K562 (cell line): Measurements from ENCODE around the gene PHOX2A. TPM values are rescaled to one million over a fixed set of nuclear protein-coding genes. Genes with fewer than 3 reads are reported as not detected.

Experiments
- ATAC-seq: fragments of 200-7000 bp; cut with Tn5 transposase; 3 replicates; pipeline ENCODE4 v1.9.1; 2020; ENCODE audit warnings: moderate library complexity
- BruUV-seq: library from RNA; stranded (reverse); fragments of 400-500 nt; replicated peaks from 2 replicates; lab custom pipeline; 2021; lab: Mats Ljungman, UMichigan
- CTCF ChIA-PET: fragments of 300-600 bp; formaldehyde crosslinking; extraction: SDS; loops from one replicate; lab custom pipeline; 2021; ENCODE audit warnings: low intra/inter-chr PET ratio; lab: Yijun Ruan, JAX
- POLR2A ChIA-PET: fragments of 300-600, 350-650 bp; sonication (Branson Sonifier 250); formaldehyde crosslinking; extraction: SDS; loops from one replicate; lab custom pipeline; 2021; ENCODE audit warnings: antibody characterized with exemption, inconsistent platforms; lab: Yijun Ruan, JAX
- DNase-seq, 4 experiments: peaks; one replicate each; pipeline versions ENCODE4 v3.0.0 to v3.0.0-alpha.2; 2011 to 2018; ENCODE audit warnings: low spot score in 3 of 4, mixed read lengths in 3 of 4; ENCODE audit errors: extremely low read depth in 1 of 4
- FAIRE-seq: peaks from 2 replicates; lab custom pipeline; 2011; peaks lifted over from hg19 to GRCh38; lab: Jason Lieb, UNC
- H2AFZ ChIP-seq: 2 replicates; pipeline ENCODE4 v1.6.0; 2011; ENCODE audit warnings: low read depth, low read length, control low read depth, inconsistent platforms
- H3K27ac ChIP-seq: fragments of 200-600 bp; 3 replicates; pipeline ENCODE4 v1.8.0; 2011; ENCODE audit warnings: low read depth, mild to moderate bottlenecking, control low read depth, inconsistent platforms, low read length, moderate library complexity, mixed read lengths; ENCODE audit errors: extremely low read depth
- H3K27me3 ChIP-seq, 2 experiments: fragments of 300-600 bp in 1 of 2; 2 replicates in 1 of 2; 3 replicates in 1 of 2; pipeline versions ENCODE4 v1.6.0 to v1.8.0; 2011; ENCODE audit warnings: inconsistent platforms in 2 of 2, low read length in 2 of 2, mild to moderate bottlenecking in 1 of 2, mixed read lengths in 1 of 2, moderate library complexity in 1 of 2; ENCODE audit not compliant: control insufficient read depth in 2 of 2, insufficient read depth in 2 of 2
- H3K36me3 ChIP-seq: fragments of 300-600 bp; 3 replicates; pipeline ENCODE4 v1.8.0; 2011; ENCODE audit warnings: mild to moderate bottlenecking, low read length, inconsistent platforms; ENCODE audit not compliant: control insufficient read depth, insufficient read depth
- H3K4me1 ChIP-seq, 2 experiments: fragments of 200-600 bp in 1 of 2; replicated peaks in 1 of 2; 2 replicates in 1 of 2; 3 replicates in 1 of 2; pipeline versions ENCODE4 v1.5.1 to v1.8.0; 2011; ENCODE audit warnings: inconsistent platforms in 2 of 2, low read length in 2 of 2, mild to moderate bottlenecking in 1 of 2, mixed read lengths in 1 of 2, moderate library complexity in 1 of 2; ENCODE audit not compliant: control insufficient read depth in 2 of 2, insufficient read depth in 2 of 2
- H3K4me2 ChIP-seq: 2 replicates; pipeline ENCODE4 v1.6.1; 2011; ENCODE audit warnings: low read length, control low read depth, inconsistent platforms, mixed read lengths; ENCODE audit not compliant: insufficient read depth
- H3K4me3 ChIP-seq: fragments of 200-600 bp; sonication (generic), shearing (Covaris generic); 2 replicates; pipeline ENCODE4 v1.5.1; 2016; ENCODE audit warnings: control low read depth, inconsistent platforms
- H3K79me2 ChIP-seq: fragments of 200-600 bp; 3 replicates; pipeline ENCODE4 v1.8.0; 2011; ENCODE audit warnings: low read length, inconsistent platforms; ENCODE audit not compliant: control insufficient read depth, insufficient read depth
- H3K9ac ChIP-seq, 2 experiments: 2 replicates each; pipeline versions ENCODE4 v1.6.0 to v1.6.1; 2011; ENCODE audit warnings: low read depth in 2 of 2, low read length in 2 of 2, control low read depth in 1 of 2, inconsistent platforms in 1 of 2, mild to moderate bottlenecking in 1 of 2, mixed read lengths in 1 of 2; ENCODE audit not compliant: insufficient read depth in 1 of 2
- H3K9me1 ChIP-seq: one replicate; pipeline ENCODE4 v1.6.0; 2011; ENCODE audit warnings: inconsistent platforms, mild to moderate bottlenecking, low read length, moderate library complexity; ENCODE audit not compliant: control insufficient read depth, insufficient read depth
- H3K9me3 ChIP-seq: replicated peaks from 2 replicates; pipeline ENCODE4 v1.5.1; 2011; ENCODE audit warnings: low read depth, low read length, inconsistent platforms; ENCODE audit not compliant: control insufficient read depth, insufficient read depth
- H4K20me1 ChIP-seq: replicated peaks from 2 replicates; pipeline ENCODE4 v1.6.1; 2011; ENCODE audit warnings: low read length, inconsistent platforms, mixed read lengths; ENCODE audit not compliant: control insufficient read depth, insufficient read depth
- CTBP1 ChIP-seq: fragments of 450-650 bp; IDR thresholded peaks from 2 replicates; pipeline ENCODE4 v1.6.1; 2016; ENCODE audit warnings: borderline replicate concordance
- DNMT1 ChIP-seq: fragments of 450-650 bp; IDR thresholded peaks from 2 replicates; pipeline ENCODE4 v1.6.1; 2016; ENCODE audit warnings: antibody characterized with exemption, mild to moderate bottlenecking
- PHB2 ChIP-seq: fragments of 450-650 bp; IDR thresholded peaks from 2 replicates; pipeline ENCODE4 v1.6.1; 2017; ENCODE audit warnings: low read depth
- POLR2B ChIP-seq: fragments of 450-650 bp; IDR thresholded peaks from 2 replicates; pipeline ENCODE4 v1.6.1; 2018; ENCODE audit warnings: low read depth; ENCODE audit not compliant: partially characterized antibody
- SMARCE1 ChIP-seq: fragments of 450-650 bp; IDR thresholded peaks from 2 replicates; pipeline ENCODE4 v1.7.1; 2016; ENCODE audit warnings: mild to moderate bottlenecking
- WGBS: fragments of 100-300 bp; shearing (Covaris generic); methylation state at CpG from one replicate; pipeline ENCODE4 v1.1.6; 2016; ENCODE audit warnings: low coverage, mixed read lengths; ENCODE audit not compliant: insufficient coverage; ENCODE audit errors: missing lambda C conversion rate; 5-methylcytosine and 5-hydroxymethylcytosine counted together
- in situ Hi-C: fragments of 300-500 bp; cut with MboI; formaldehyde crosslinking; loops from 4 replicates; pipeline ENCODE4 v1.15.0; 2018; ENCODE audit warnings: inconsistent platforms, mixed read lengths
- intact Hi-C: fragments of 100-400 bp; cut with micrococcal nuclease; formaldehyde crosslinking; loops from 2 replicates; pipeline ENCODE4 v1.14.2; 2022
- polyA plus RNA-seq, 8 experiments: library from polyadenylated mRNA; depleted of rRNA in 4 of 8; stranded (reverse) in 5 of 8; unstranded in 3 of 8; fragments of >200 nt; fragmentation: Nextera tagmentation in 2 of 8; fragmentation: Illumina TruSeq in 1 of 8; extraction: Ambion mirVana in 2 of 8; extraction: Trizol in 1 of 8; gene quantifications; 2 replicates each; pipeline versions ENCODE4 v1.2.1 to v1.2.3, GENCODE V29; 2011 to 2014; ENCODE audit warnings: inconsistent platforms in 1 of 8, missing spikeins in 1 of 8
- total RNA-seq, 7 experiments: library from RNA; depleted of rRNA in 6 of 7; stranded (reverse); fragments of >200 nt in 6 of 7; fragmentation: Illumina TruSeq in 2 of 7; extraction: Trizol in 2 of 7; gene quantifications; 2 replicates each; pipeline versions ENCODE4 v1.2.1 to v1.2.3, GENCODE V29; 2011 to 2021; ENCODE audit warnings: low replicate concordance in 1 of 7
- TF ChIP-seq, protein P1 (sequence below): sonication (generic); formaldehyde crosslinking; IDR thresholded peaks from 2 replicates; pipeline ENCODE4 v1.8.0; 2022; ENCODE audit warnings: missing genetic modification reagents, mild to moderate bottlenecking, moderate library complexity, borderline replicate concordance
- TF ChIP-seq, protein P2 (sequence below), 2 experiments: fragments of 450-650 bp; IDR thresholded peaks; 2 replicates each; pipeline ENCODE4 v1.6.1; 2016; ENCODE audit warnings: mild to moderate bottlenecking in 2 of 2, borderline replicate concordance in 1 of 2, low read depth in 1 of 2, moderate library complexity in 1 of 2
- TF ChIP-seq, protein P3 (sequence below): sonication (generic); formaldehyde crosslinking; IDR thresholded peaks from 2 replicates; pipeline ENCODE4 v1.9.0; 2022; ENCODE audit warnings: mild to moderate bottlenecking, missing genetic modification reagents
- TF ChIP-seq, protein P4 (sequence below): sonication (generic); formaldehyde crosslinking; IDR thresholded peaks from 2 replicates; pipeline ENCODE4 v1.8.1; 2022; ENCODE audit warnings: missing genetic modification reagents

The PHOX2A gene
- total and polyA plus RNA-seq, 9 of the 15 experiments (the other 6 are each of a cell fraction or from before 2014, with no cell fraction given) = not detected

DNA sequence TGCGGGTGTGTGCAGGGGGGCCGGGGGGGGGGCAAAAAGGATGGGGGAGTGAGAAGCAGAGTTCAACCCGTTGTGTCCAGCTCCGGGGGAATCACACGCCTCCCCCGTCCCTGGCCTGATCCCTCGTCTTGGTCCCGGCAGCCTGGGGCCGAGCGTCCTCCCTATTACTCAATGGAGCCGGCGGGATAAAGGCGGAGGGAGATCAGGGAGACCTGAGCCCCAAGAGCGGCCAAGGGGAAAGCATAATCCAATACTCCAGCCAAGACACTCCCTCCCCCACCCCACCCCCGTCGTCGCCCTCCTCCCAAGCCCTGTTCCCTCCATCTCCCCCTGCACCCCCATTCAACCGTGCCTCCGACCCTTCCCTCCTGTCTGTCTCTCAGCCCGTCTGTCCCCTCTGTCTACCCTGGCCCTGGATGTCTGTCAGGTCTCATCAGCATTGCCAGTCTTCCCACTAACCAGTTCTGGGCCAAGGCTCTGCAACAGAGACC, 2.6 kb downstream of the PHOX2A start:
- in situ Hi-C loops = no loop called here
- TF ChIP-seq PHB2 = no peak
- TF ChIP-seq, protein P1, sequence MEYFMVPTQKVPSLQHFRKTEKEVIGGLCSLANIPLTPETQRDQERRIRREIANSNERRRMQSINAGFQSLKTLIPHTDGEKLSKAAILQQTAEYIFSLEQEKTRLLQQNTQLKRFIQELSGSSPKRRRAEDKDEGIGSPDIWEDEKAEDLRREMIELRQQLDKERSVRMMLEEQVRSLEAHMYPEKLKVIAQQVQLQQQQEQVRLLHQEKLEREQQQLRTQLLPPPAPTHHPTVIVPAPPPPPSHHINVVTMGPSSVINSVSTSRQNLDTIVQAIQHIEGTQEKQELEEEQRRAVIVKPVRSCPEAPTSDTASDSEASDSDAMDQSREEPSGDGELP = no peak
- no peak for TF ChIP-seq CTBP1
- no peak for TF ChIP-seq DNMT1
- TF ChIP-seq, protein P2, sequence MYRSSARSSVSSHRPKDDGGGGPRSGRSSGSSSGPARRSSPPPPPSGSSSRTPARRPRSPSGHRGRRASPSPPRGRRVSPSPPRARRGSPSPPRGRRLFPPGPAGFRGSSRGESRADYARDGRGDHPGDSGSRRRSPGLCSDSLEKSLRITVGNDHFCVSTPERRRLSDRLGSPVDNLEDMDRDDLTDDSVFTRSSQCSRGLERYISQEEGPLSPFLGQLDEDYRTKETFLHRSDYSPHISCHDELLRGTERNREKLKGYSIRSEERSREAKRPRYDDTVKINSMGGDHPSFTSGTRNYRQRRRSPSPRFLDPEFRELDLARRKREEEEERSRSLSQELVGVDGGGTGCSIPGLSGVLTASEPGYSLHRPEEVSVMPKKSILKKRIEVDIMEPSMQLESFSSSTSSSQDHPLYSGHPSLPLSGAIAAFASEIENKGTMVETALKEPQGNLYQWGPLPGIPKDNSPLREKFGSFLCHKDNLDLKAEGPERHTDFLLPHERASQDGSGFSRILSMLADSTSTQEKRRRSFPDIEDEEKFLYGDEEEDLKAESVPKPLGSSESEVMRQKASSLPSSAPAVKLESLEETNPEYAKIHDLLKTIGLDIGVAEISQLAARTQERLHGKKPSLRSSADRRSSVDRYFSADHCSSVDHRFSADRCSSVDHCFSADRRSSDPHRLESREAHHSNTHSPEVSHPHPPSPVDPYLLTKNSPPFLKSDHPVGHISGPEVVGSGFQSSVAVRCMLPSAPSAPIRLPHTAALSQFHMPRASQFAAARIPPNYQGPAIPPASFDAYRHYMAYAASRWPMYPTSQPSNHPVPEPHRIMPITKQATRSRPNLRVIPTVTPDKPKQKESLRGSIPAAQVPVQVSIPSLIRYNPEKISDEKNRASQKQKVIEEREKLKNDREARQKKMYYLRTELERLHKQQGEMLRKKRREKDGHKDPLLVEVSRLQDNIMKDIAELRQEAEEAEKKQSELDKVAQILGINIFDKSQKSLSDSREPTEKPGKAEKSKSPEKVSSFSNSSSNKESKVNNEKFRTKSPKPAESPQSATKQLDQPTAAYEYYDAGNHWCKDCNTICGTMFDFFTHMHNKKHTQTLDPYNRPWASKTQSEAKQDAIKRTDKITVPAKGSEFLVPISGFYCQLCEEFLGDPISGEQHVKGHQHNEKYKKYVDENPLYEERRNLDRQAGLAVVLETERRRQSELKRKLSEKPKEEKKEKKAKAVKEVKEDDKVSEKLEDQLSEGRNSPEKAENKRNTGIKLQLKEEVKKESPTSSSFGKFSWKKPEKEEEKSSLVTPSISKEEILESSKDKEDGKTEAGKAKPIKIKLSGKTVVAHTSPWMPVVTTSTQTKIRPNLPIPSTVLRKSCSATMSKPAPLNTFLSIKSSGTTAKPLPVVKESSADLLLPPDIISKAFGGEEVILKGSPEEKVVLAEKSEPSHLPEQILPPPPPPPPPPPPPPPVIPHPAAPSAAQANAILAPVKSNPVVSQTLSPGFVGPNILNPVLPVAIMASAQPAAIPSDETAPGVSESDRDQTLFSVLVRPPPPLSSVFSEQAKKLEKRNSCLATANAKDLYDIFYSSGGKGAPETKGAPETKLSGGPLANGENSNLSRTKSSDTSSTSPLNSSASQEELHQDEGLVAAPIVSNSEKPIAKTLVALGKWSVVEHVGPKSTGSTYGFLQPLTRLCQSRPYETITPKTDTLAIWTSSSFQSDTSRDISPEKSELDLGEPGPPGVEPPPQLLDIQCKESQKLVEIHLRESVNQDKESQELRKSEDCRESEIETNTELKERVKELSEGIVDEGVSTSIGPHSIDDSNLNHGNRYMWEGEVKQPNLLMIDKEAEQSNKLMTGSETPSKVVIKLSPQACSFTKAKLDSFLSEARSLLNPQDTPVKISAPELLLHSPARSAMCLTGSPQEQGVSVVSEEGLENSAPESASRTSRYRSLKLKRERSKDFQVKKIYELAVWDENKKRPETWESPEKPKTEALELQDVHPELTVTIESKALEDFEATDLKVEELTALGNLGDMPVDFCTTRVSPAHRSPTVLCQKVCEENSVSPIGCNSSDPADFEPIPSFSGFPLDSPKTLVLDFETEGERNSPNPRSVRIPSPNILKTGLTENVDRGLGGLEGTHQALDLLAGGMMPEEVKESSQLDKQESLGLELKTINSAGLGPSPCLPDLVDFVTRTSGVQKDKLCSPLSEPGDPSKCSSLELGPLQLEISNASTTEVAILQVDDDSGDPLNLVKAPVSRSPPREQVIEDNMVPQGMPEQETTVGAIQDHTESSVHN (IDR thresholded peaks at IDR 0.05; ENCODE audit: borderline replicate concordance in 1 of 2, low read depth in 1 of 2) = no peak
- TF ChIP-seq SMARCE1 = no peak
- TF ChIP-seq, protein P3, sequence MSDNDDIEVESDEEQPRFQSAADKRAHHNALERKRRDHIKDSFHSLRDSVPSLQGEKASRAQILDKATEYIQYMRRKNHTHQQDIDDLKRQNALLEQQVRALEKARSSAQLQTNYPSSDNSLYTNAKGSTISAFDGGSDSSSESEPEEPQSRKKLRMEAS (CRISPR knock-in tag) = no peak
- TF ChIP-seq, protein P4, sequence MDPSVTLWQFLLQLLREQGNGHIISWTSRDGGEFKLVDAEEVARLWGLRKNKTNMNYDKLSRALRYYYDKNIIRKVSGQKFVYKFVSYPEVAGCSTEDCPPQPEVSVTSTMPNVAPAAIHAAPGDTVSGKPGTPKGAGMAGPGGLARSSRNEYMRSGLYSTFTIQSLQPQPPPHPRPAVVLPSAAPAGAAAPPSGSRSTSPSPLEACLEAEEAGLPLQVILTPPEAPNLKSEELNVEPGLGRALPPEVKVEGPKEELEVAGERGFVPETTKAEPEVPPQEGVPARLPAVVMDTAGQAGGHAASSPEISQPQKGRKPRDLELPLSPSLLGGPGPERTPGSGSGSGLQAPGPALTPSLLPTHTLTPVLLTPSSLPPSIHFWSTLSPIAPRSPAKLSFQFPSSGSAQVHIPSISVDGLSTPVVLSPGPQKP (CRISPR knock-in tag) = no peak
- no peak for TF ChIP-seq POLR2B

More for the DNA sequence above, 2.6 kb downstream of the PHOX2A start:
- H3K36me3 ChIP-seq = peaks cover 23% of the 10 kb centered on the region
- no peak for ATAC-seq
- FAIRE-seq = no peak
- no peaks in the 10 kb centered on the region for H3K9me1 ChIP-seq
- no peak overlapping the region for H3K9ac ChIP-seq
- DNase-seq = no peak
- no peak overlapping the region for H3K4me3 ChIP-seq
- 0% methylated on average over 6 of the region's 20 CpGs for WGBS
- no peaks in the 10 kb centered on the region for H3K79me2 ChIP-seq
- no TSS peak for BruUV-seq
- H3K27me3 ChIP-seq = peaks cover 20 to 21% of the 10 kb centered on the region in 2 experiments
- H3K27ac ChIP-seq = no peak overlapping the region
- H4K20me1 ChIP-seq = no peaks in the 10 kb centered on the region
- ChIA-PET POLR2A (interaction anchor here (1.1 to 1.3 kb wide), 2 partner anchors 12 to 173 kb away, joined by 3 to 5 read pairs; no protein-coding TSS in a partner anchor), CTCF (no interaction called here)
- H2AFZ ChIP-seq = no peak overlapping the region
- H3K9me3 ChIP-seq = no peaks in the 10 kb centered on the region
- no peak overlapping the region for H3K4me2 ChIP-seq
- peaks cover 0 to 37% of the 10 kb centered on the region in 2 experiments; a peak in 2 of 5 replicates for H3K4me1 ChIP-seq
- intact Hi-C loops = no loop called here
